ENCODE data around the gene TRIM47. TPM values are rescaled to one million over a fixed set of nuclear protein-coding genes. Genes with fewer than 3 reads are reported as not detected.

The TRIM47 gene
- total RNA-seq, 1 experiment from 2014 or later: 48.3 TPM

- H3K4me3 ChIP-seq: no peak overlapping the region
- no peak overlapping the region for H2AFZ ChIP-seq
- H3K9me3 ChIP-seq (ENCODE audit: insufficient read depth, low read depth): no peaks in the 10 kb centered on the region
- no TSS peak for BruUV-seq (replicated peaks)
- no peaks in the 10 kb centered on the region for H4K20me1 ChIP-seq (ENCODE audit: insufficient read depth)
- intact Hi-C loops (cut with micrococcal nuclease; ENCODE audit: unreplicated experiment): no loop called here
- peaks cover 19% of the 10 kb centered on the region for H3K79me2 ChIP-seq (ENCODE audit: low read depth)
- ChIA-PET CTCF (no interaction called here), POLR2A (ENCODE audit: unreplicated experiment) (no interaction called here)
- H3K36me3 ChIP-seq (ENCODE audit: low read depth): no peaks in the 10 kb centered on the region; the same call in 1 of the 2 replicates
- H3K4me1 ChIP-seq (replicated peaks; ENCODE audit: insufficient read depth): 0 out of 2 replicates have a peak, but pooled peaks cover 4% of the 10 kb centered on the region
- no peak for DNase-seq
- TF ChIP-seq, protein P1, sequence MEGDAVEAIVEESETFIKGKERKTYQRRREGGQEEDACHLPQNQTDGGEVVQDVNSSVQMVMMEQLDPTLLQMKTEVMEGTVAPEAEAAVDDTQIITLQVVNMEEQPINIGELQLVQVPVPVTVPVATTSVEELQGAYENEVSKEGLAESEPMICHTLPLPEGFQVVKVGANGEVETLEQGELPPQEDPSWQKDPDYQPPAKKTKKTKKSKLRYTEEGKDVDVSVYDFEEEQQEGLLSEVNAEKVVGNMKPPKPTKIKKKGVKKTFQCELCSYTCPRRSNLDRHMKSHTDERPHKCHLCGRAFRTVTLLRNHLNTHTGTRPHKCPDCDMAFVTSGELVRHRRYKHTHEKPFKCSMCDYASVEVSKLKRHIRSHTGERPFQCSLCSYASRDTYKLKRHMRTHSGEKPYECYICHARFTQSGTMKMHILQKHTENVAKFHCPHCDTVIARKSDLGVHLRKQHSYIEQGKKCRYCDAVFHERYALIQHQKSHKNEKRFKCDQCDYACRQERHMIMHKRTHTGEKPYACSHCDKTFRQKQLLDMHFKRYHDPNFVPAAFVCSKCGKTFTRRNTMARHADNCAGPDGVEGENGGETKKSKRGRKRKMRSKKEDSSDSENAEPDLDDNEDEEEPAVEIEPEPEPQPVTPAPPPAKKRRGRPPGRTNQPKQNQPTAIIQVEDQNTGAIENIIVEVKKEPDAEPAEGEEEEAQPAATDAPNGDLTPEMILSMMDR (conservative IDR thresholded peaks at IDR 0.05): no peak
- no peak for TF ChIP-seq EZH2 (IDR thresholded peaks at IDR 0.05; ENCODE audit: low read depth)
- H3F3A ChIP-seq (ENCODE audit: insufficient read depth, low read depth): peaks cover 19% of the 10 kb centered on the region; the same call in 1 of the 2 replicates
- no peak overlapping the region for H3K27ac ChIP-seq
- H3K4me2 ChIP-seq: no peak overlapping the region
- H3K9me2 ChIP-seq (ENCODE audit: insufficient read depth): no peaks in the 10 kb centered on the region
- no peaks in the 10 kb centered on the region for H3K27me3 ChIP-seq (ENCODE audit: insufficient read depth, low read depth)
These were observed 14.3 kb upstream of the TRIM47 start for GRCh38 chr17:75892556-75893224.

GRCh38 chr17:75891605-75892555 lies 13.5 kb upstream of the TRIM47 start:
- no peaks in the 10 kb centered on the region for H3K9me2 ChIP-seq (ENCODE audit: insufficient read depth)
- H3K27ac ChIP-seq: no peak overlapping the region
- no peaks in the 10 kb centered on the region for H3K27me3 ChIP-seq (ENCODE audit: insufficient read depth, low read depth)
- no peaks in the 10 kb centered on the region; the same call in 1 of the 2 replicates for H3K36me3 ChIP-seq (ENCODE audit: low read depth)
- DNase-seq: no peak
- no peaks in the 10 kb centered on the region for H4K20me1 ChIP-seq (ENCODE audit: insufficient read depth)
- POLR2A ChIA-PET (ENCODE audit: unreplicated experiment): no interaction called here
- 0 out of 2 replicates have a peak, but pooled peaks cover 4% of the 10 kb centered on the region for H3K4me1 ChIP-seq (replicated peaks; ENCODE audit: insufficient read depth)
- no peak overlapping the region for H3K4me2 ChIP-seq
- H3K4me3 ChIP-seq: no peak overlapping the region
- CTCF ChIA-PET: no interaction called here
- intact Hi-C loops (cut with micrococcal nuclease; ENCODE audit: unreplicated experiment): no loop called here
- H3F3A ChIP-seq (ENCODE audit: insufficient read depth, low read depth): peaks cover 11% of the 10 kb centered on the region; the same call in 1 of the 2 replicates
- TF ChIP-seq EZH2 (IDR thresholded peaks at IDR 0.05; ENCODE audit: low read depth): no peak
- H2AFZ ChIP-seq: no peak overlapping the region
- no TSS peak for BruUV-seq (replicated peaks)
- H3K79me2 ChIP-seq (ENCODE audit: low read depth): peaks cover 19% of the 10 kb centered on the region
- no peaks in the 10 kb centered on the region for H3K9me3 ChIP-seq (ENCODE audit: insufficient read depth, low read depth)

DNA sequence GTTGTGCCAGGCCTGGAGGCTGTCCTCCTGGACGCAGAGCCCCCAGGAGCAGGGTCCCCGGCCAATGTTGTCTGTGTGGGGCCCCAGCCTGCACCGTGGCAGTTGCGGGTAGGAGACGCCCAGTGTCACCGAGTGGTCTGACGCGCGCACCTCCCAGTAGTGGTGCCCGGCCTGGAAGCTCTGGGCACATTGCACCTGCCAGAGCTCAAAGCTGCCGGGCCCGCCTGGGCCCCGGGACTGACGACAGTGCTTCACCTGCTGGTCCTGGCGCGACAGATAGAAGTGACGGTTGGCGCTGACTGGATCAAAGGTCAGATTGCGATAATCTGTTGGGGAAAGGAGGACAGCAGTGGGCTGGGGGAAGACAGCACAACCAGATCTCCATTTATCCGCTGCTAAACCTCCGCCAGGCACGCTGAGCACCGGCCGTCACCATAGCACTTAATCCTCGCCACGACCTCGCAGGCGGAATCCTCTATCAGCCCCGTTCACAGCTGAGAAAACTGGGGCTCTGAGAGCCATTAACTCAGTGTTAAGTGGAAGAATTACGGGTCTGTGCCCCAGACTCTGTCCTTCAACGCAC lies 12.7 kb upstream of the TRIM47 start:
- intact Hi-C loops (cut with micrococcal nuclease; ENCODE audit: unreplicated experiment): no loop called here
- H3K9me3 ChIP-seq (ENCODE audit: insufficient read depth, low read depth): no peaks in the 10 kb centered on the region
- H3K79me2 ChIP-seq (ENCODE audit: low read depth): peaks cover 19% of the 10 kb centered on the region
- H3K36me3 ChIP-seq (ENCODE audit: low read depth): no peaks in the 10 kb centered on the region; the same call in 1 of the 2 replicates
- BruUV-seq (replicated peaks): no TSS peak
- H3K4me3 ChIP-seq: no peak overlapping the region
- ChIA-PET POLR2A (ENCODE audit: unreplicated experiment) (no interaction called here), CTCF (interaction anchor here (0.6 kb wide), 1 partner anchor 278 kb away, joined by 5 read pairs; no protein-coding TSS in a partner anchor)
- H2AFZ ChIP-seq: no peak overlapping the region
- DNase-seq: no peak
- H4K20me1 ChIP-seq (ENCODE audit: insufficient read depth): no peaks in the 10 kb centered on the region
- no peaks in the 10 kb centered on the region for H3K9me2 ChIP-seq (ENCODE audit: insufficient read depth)
- H3K27me3 ChIP-seq (ENCODE audit: insufficient read depth, low read depth): no peaks in the 10 kb centered on the region
- no peak overlapping the region for H3K4me2 ChIP-seq
- peaks cover 11% of the 10 kb centered on the region; the same call in 1 of the 2 replicates for H3F3A ChIP-seq (ENCODE audit: insufficient read depth, low read depth)
- TF ChIP-seq, protein P1 (conservative IDR thresholded peaks at IDR 0.05): no peak
- no peak for TF ChIP-seq EZH2 (IDR thresholded peaks at IDR 0.05; ENCODE audit: low read depth)
- H3K4me1 ChIP-seq (replicated peaks; ENCODE audit: insufficient read depth): 0 out of 2 replicates have a peak, but pooled peaks cover 4% of the 10 kb centered on the region
- H3K27ac ChIP-seq: no peak overlapping the region
